Lung microvascular endothelial cell (primary cell): ENCODE results near the gene IQCM. TPM values are rescaled to one million over a fixed set of nuclear protein-coding genes. Genes with fewer than 3 reads are reported as not detected.

Experiments used
- DNase-seq, 2 donors: peaks; one replicate each; pipeline versions ENCODE4 v3.0.0 to v3.0.0-alpha.2; 2010; ENCODE audit warnings: low read depth in 2 of 2
- total RNA-seq: library from RNA; depleted of rRNA; stranded (reverse); fragments of >200 nt; gene quantifications from 2 replicates; pipeline ENCODE4 v1.2.1, GENCODE V29; 2014

Gene IQCM, protein sequence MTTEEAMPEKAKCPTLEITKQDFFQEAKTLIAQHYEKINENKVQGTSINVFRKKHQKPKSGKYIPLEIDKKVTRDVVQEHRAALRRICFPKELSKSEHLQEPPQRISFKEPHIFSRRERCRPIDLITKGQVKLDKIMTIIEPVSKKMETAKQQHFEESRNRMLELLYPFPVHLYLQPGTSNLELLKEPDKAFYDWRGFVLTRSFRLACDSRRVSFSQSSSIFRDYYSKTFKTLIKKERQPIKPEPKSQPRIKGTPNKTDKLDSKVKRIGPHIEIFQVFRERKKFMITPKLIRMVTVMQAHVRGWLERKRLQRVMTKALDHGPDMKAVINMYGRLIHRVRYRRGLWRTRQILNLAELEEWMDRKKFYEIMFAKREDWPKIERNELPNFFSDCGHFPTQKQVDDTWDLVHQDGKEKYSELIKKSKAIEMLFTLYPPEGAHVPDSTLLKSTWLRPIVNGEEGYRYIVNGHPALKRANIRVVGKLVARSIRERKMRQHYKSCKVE
- total RNA-seq = not detected in 2 replicates

DNA sequence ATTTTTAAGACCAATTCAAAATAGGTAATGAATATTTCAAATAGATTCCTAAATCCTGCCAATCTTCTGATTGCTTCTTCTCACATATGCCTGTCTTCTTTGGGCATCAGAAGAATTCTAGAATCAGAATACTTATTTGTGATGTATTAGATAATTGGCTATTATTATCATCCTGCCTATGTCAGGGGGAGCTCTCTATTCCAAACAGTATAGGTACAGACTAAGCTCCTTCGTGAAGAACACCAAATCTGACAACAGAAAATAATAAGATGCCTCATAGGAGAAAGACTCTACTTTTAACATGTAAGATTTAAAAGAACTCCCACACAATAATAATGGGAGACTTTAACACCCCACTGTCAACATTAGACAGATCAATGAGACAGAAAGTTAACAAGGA lies at the start of gene IQCM:
Gene IQCM, minus strand, starts transcription at position 101 of the 400 bp plus-strand sequence. CDS start 73,152 bp downstream, outside the sequence.
- DNase-seq = no peak

GRCh38 chr4:149857446-149857845 lies 41.8 kb upstream of the IQCM start:
- DNase-seq = no peak

DNA sequence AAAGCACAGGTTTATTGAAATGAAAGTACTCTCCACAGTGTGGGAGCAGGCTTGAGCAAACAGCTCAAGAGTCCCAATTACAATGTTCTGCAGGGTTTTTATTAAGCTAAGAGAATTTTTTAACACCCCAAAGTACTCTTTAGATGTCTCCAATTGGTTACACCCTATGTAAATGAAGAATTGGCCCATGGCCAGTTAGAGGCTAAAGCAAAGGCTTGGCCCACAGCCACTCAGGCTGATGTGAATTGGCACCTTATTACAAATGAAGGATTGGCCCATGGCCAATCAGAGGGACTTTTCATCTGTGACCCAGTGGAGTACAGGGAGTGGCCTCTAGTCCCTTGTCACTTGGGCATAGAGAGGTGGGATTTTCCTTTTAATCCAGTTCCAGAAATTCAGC lies 30.1 kb upstream of the IQCM start:
- no peak for DNase-seq

DNA sequence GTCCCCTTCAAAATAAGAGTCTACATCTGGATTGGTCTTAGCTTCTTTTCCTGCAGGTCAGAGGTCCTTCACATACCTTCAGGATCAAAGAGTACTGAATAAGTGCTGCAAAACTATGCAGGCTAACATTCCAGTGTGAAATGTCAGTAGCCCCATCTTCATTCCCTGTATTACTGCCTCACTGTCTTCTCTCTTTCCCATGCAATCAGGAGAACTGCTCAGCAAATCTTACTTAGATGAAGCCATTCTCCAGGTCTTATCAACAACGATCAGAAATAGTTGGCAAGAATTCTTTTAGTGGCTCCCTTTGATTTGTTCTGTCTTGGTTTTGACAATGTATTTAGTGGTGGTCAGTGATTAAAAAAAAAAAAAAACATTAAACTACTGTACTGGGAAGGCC lies 26.0 kb upstream of the IQCM start:
- DNase-seq = no peak

GRCh38 chr4:149838036-149838435 lies 22.4 kb upstream of the IQCM start:
- DNase-seq = no peak

- DNase-seq = peak in 1 of 2 donors; percentile 2
Measured at GRCh38 chr4:149836546-149836945, 20.9 kb upstream of the IQCM start.

DNA sequence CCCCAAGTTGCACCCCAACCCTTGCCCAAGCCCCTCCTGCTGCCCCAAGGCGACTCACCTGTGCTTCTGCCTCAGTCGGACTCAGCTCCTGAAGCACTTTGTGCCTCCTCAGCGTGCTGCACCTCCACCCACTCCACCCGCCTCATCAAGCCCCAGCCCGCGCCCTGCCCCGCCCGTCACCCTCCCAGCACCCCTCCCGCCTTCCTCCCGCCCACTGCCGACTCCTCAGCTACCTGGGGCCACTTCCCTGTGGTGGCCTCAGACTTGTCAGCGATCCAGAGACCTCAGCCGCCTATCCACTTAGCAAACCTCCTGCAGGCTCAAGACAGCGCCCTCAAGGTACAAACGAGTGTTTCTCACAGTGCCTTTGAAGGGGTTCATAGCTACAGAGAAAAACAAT lies 19.6 kb upstream of the IQCM start:
- DNase-seq = no peak

DNA sequence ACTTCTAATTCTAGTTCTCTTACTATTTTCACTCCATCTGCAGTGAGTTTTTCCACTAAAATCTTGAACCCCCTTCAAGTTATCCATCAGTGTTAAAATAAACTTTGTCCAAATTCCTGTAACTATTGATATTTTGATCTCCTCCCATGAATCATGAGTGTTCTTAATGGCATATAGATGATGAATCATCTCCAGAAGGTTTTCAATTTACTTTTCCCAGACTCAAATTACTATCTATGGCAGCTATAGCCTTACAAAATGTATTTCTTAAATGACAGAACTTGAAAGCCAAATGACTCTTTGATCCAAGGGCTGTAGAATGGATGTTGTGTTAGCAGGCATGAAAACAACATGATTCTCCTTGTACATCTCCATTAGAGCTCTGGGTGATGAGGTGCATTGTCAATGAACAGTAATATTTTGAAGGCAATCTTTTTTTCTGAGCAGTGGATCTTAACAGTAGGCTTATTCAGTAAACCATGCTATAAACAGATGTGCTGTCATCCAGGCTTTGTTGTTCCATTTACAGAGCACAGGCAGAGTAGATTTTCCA lies 16.1 kb upstream of the IQCM start:
- DNase-seq = no peak

GRCh38 chr4:149830823-149831222 lies 15.2 kb upstream of the IQCM start:
- DNase-seq = no peak

DNA sequence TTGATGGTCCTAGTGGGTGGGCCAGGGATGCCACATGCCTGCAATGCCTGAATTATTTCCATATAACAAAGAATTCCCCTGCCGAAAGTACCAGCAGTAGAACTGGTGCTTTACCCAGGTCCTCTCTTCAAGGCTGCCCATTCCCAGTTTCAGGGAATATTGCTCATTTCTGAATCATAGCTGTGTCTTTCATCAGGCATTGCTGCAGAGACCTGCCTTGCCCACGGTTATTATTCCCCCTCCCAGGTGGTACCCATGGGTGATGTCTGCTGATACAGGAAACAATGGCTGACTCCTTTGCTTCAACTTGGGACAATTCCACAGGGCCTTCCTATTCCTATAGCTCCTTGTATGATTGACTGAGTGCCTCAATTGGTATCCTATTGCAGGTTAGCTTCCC lies 9.7 kb upstream of the IQCM start:
- no peak for DNase-seq

DNA sequence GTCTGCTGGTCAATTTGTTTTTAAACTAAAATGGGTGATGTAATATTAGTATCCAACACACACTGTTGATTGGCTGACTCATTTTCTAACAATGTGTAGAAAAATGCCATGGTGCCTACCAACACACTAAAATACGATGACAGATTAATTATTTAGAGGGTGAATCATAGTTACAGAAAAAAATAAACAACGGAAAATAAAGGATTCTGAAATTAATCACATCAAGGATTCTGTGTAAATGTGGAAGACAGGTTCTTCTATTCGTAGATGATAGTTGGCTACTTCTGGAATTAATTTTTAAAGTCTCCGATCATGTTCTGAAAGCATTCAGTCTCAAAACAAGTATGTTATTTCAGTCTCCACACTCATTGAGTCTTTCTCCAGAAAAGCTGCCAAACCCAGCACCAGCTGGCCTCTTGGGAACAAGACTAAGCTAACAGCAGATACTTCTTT lies 8.2 kb upstream of the IQCM start:
- DNase-seq = peak; percentile 71 to 73

- DNase-seq = no peak
Measured at GRCh38 chr4:149801416-149801815, 14.2 kb downstream of the IQCM start.

- DNase-seq = no peak
Measured at GRCh38 chr4:149799546-149799945, 16.1 kb downstream of the IQCM start.

DNA sequence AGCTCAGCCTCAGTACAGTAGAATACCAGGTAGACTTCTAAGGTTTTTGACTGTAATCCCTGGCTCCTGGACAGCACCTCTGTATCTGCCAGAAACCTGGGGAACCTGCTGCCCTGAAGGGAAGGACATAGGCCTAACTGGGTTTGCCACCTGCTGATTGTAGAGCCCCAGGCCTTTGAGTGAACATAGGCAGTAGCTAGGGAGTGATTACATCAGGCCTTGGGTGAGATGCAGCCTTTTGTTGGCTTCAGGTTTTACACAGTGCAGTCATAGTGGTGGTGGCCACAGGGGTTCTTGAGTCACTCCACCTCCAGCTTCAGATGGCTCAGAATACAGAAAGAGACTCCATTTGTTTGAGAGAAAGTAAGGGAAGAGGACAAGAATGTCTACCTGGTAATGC lies 19.3 kb downstream of the IQCM start:
- no peak for DNase-seq

GRCh38 chr4:149795256-149795655 lies 20.4 kb downstream of the IQCM start:
- DNase-seq = no peak

- no peak for DNase-seq
Measured at GRCh38 chr4:149794352-149794751, 21.3 kb downstream of the IQCM start.

DNA sequence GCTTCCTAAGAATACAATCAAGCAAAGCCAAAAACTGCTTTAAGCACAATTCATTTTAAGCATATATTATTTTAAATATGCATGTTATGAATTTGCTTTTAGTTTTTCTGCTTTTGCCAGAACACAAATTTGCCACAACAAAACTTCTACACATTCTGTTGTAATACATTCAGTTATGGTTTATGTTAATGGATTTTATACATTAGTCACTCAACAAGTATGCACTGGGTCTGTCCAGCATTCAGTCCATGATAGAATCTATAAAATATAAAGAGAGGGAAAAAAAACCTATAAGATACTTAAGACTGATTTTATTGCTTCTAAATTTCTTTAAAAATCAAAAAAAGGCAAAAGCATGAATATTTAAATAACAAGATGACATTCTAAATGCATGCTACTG lies 22.2 kb downstream of the IQCM start:
- no peak for DNase-seq

DNA sequence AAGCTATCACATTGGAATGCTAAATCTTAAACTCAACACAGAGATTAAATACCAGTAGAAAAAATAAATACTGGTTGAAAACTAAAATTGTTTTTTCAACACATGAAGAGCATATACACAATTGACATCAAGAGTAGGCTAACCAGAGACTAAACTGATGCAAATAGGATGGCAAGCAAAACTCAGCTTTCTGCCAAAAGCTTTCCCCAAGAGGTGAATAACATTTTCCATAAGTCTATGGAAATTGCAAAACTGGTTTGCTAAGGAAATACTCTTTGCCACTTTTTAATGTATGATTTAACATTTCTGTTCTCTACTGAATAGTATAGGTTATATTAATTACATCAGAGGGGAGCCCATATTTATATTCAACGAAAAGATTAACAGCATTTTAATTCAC lies 23.8 kb downstream of the IQCM start:
- no peak for DNase-seq

GRCh38 chr4:149790172-149790907 lies 25.3 kb downstream of the IQCM start:
- DNase-seq = no peak

DNA sequence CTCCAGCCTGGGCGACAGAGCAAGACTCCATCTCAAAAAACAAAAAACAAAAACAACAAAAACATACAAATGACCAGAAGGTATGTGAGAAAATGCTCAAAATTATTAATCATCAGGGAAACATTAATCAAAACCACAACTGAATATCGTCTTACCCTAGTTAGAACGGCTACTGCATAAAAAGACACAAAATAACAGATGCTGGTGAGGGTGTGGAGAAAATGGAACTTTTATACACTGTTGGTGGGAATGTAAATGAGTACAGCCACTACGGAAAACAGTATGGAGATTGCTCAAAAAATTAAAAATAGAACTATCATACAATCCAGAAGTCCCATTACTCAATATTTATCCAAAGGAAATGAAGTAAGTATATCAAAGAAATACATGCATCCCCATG lies 27.3 kb downstream of the IQCM start:
- DNase-seq = no peak

GRCh38 chr4:149785696-149786431 lies 29.8 kb downstream of the IQCM start:
- DNase-seq = no peak

GRCh38 chr4:149784018-149784417 lies 31.6 kb downstream of the IQCM start:
- peak; percentile 3 to 54 for DNase-seq
